HG02588 (cell line): ENCODE measurements around the gene AP1M1.
"Not testable (repeated sequence)": the region's sequence is repeated elsewhere in the genome, so short reads cannot be mapped to it uniquely, and the experiment has no call there.

Source experiments
- ATAC-seq: cut with Tn5 transposase; IDR thresholded peaks from one replicate; pipeline ENCODE4 v1.9.1; 2021; ENCODE audit warnings: mild to moderate bottlenecking, moderate library complexity; ENCODE audit not compliant: unreplicated experiment

Gene AP1M1

DNA sequence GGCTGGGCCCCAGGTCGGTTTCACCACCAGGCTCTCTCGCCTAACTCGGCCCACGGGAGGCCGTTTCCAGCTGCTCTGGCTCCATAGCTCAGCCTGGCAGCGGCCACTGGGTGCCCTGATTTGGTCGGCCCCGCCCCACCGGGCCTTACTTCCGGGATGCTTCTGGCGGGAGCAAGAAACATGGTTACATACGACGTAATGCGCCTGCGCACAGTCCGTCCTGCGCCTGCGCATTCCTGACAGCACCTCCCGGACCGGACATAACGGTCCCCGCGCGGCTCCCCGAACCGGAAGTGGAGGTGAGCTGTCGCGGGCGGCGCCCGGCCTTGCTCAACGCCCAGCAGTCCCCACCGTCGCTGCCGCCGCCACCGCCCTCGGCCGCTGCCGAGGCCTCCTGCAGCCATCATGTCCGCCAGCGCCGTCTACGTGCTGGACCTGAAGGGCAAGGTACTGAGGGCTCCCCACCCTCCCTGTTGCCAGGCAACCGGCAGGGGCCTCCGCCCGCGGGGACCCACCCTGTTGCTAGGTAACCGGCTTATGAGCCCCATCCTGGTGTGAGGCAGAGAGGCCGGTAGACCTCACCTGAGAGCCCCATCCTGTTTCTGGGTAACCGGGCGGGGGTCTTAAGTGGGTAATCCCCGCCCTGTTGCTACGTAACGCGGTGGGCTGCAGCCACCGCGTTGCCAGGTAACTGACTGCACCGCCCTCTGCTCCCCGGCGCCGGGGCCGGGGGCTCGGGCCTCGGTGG is at the start of gene AP1M1:
AP1M1 (plus strand) TSS at position 290 of the 748 bp plus-strand sequence; CDS start at position 406, 116 bp downstream.
- ATAC-seq: peak; percentile 83

- no peak for ATAC-seq
Observed at GRCh38 chr19:16148443-16149229, 49.1 kb upstream of the AP1M1 start.

DNA sequence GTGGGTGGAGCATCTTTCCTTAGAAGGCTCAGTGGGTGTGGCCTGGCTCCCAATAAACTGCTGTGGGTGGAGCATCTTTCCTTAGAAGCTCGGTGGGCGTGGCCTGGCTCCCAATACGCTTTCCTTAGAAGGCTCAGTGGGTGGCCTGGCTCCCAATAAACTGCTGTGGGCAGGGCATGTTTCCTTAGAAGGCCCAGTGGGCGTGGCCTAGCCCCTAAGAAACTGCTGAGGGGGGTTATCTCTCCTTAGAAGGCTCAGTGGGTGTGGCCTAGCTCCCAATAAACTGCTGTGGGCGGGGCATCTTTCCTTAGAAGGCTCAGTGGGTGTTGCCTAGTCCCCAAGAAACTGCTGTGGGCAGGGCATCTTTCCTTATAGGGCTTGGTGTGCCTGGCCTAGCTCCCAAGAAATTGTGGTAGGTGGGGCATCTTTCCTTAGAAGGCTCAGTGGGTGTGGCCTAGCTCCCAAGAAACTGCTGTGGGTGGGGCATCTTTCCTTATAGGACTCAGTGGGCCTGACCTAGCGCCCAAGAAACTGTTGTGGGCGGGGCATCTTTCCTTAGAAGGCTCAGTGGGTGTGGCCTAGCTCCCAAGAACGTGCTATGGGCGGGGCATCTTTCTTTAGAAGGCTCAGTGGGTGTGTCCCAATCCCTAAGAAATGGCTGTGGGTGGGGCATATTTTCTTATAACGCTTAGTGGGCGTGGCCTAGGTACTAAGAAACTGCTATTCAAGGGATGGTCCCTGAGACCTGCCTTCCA is 44.0 kb upstream of the AP1M1 start:
- ATAC-seq: no peak

- ATAC-seq: no peak
Observed at GRCh38 chr19:16154557-16154956, 43.2 kb upstream of the AP1M1 start.

DNA sequence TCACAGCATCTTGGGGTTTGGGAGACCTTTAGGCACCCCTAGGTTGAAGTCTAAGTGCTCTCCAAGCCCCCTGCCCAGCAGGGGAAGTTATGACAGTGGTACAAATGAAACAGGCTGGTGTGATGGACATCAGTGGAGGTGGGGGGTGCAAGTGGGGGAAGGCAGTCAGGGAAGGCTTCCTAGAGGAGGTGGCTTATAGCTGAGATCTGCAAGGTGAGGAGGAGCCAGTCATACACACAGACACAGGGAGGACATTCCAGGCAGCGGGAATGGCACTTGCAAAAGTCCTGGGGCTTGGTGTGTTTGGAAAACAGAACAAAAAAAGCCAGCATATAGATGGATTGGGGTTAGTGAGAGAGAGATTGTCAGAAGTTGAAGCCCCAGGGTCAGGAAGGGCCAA is 42.6 kb upstream of the AP1M1 start:
- ATAC-seq: no peak

DNA sequence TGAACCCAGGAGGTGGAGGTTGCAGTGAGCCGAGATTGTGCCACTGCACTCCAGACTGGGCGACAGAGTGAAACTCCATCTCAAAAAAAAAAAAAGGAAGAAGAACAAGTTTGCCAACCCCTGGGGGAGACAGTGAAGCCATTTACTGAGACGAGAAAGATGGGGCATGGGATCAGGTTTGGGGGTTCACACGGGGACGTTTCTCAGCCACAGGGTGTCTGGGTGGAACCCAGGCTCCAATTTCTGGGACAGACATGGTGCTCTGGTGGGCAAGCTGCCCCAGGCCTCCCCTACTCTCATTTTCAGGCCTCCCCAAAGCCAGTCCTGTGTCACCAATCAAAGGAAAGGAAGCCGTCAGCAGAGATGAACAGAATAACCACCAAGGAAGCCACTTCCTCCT is 40.8 kb upstream of the AP1M1 start:
- no peak for ATAC-seq

GRCh38 chr19:16157601-16158000 is 40.1 kb upstream of the AP1M1 start:
- ATAC-seq: no peak

GRCh38 chr19:16159655-16160054 is 38.1 kb upstream of the AP1M1 start:
- no peak for ATAC-seq

DNA sequence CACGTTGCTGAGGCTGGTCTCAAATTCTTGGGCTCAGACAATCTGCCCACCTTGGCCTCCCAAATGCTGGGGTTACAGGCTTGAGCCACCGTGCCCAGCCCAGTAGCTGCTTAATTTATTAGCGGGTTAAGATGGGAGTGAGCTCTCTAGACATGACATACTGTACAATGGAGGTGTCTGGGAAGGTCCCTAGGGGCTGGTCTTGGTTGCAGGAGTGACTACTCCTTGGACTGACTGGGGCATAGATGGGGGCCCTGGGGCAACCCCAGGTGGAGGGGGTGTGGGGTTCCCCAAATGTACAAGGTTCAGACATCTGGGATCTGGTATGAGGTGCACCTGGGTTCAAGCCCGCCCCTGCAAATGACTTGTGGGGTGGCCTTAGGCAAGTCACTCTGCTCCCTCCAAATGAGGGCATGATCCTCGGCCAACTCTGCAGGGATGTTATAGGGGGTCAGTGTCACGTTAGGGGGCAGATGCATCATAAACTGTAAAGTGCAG is 37.2 kb upstream of the AP1M1 start:
- ATAC-seq: no peak

DNA sequence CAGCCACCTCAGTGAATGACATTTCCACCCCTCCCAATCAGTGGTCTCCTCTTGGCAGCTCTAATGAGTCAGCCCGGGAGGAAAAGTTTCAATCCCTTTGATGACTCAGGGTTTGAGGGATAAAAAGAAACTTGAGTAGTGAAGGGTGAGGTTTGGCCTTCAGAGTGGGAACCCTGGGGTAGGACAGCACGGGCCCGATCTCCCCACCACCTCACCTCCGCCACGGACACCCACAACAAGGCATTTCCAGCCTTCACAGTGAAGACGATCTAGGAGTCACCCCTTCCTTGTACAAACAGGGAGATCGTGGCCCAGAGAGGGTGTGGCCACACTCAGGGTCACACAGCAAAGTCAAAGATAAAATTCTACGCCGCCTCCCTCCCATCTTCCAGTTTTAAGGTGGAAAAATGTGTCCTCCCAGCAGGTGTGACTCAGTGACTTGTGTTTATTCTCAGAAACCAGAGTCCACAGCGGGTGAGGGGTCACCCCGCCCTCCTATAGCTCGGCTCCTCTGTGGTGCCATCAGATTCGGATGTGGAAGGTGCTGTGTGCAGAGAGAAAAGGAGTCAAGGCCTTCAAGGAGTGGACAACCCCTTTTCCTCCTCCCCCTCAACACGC is 36.7 kb upstream of the AP1M1 start:
- no peak for ATAC-seq

DNA sequence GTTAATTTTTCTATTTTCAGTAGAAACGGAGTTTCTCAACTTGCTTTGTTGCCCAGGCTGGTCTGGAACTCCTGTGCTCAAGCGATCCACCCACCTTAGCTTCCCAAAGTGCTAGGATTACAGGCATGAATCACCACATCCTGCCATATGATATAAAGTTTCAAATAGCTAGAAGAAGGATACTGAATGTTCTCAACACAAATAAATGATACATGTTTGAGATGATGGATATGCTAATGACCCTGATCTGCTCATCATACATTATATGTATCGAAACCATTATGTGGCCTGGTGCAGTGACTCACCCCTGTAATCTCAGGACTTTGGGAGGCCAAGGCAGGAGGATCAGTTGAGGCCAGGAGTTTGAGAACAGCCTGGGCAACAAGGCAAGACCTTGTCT is 35.9 kb upstream of the AP1M1 start:
- ATAC-seq: no peak

- no peak for ATAC-seq
Observed at GRCh38 chr19:16164222-16164890, 33.4 kb upstream of the AP1M1 start.

DNA sequence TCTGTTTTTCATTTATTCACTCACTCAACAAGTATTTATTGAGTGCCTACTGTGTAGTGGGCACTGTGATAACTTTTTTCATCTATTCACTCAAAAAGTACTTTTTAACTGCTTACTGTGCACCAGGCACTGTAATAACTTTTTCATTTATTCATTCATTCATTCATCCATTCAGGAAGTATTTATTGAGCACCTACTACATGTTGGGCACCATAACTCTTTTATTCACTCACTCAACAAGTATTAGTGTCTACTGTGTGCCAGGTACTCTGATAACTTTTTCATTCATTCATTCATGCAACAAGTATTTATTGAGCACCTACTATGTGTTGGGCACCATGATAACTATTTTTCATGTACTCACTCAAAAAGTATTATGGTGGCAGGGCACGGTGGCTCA is 31.3 kb upstream of the AP1M1 start:
- no peak for ATAC-seq

DNA sequence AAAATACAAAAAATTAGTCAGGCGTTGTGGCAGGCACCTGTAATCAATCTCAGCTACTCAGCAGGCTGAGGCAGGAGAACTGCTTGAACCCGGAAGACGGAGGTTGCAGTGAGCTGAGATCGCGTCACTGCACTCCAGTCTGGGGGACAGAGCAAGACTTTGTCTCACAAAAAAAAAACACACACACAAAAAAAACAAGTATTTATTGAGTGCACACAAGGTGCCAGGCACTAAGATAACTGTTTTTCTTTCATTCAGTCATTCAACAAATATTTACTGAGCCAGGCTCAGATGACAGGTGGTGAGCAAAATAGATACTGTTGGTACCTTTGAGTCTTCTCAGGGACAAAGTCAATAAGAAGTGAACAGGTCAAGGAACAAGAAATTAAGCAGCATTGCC is 30.7 kb upstream of the AP1M1 start:
- ATAC-seq: no peak

DNA sequence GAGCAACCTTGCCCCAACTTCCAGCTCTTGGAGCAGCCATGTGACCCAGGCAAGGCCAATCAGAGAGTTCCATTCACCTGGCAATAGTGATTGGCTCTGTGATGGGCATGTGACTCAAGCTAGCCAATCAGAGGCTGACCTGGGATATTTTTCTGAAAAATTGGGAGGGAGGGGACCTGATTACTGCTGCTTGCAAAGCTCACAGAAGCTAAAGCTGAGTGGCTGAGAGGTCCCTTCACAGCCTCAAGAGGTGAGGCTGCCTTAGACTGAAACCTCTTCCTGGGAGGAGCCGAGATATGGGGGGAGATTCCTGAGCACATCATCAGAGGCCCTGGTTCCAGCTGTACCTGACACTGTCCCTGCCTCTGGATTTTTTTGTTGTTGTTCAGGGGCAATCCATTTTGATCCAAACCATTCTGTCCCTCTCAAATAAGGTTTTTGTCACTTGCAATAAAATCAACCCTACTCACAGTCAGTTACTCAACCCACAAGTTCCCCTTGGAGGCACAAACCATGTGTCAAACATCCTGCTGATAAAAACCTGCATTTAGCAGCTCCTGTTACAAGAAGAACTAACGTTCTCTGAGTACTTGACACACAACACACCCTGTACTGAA is 29.1 kb upstream of the AP1M1 start:
- ATAC-seq: no peak

- ATAC-seq: no peak
Observed at GRCh38 chr19:16170134-16170533, 27.6 kb upstream of the AP1M1 start.

GRCh38 chr19:16175954-16176353 is 21.8 kb upstream of the AP1M1 start:
- no peak for ATAC-seq

- not testable (repeated sequence) for ATAC-seq
Observed at GRCh38 chr19:16178866-16179265, 18.8 kb upstream of the AP1M1 start.

DNA sequence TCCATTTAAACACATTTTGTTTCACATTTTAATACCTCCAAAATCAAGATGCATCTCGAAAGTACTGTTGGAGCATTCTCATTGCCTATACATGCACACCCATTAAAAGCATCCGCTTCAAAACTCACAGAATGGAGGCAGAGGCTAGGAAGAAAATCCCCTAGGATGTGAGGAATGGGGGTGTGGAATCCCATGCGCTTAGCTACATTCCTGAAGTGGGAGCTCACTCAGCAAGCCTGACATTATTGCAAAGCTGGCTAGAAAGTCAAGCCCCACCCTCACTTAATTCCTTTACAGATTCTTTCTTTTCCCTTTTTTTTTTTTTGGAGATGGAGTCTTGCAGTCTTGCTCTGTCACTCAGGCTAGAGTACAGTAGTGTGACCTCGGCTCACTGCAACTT is 17.1 kb upstream of the AP1M1 start:
- ATAC-seq: no peak

GRCh38 chr19:16184665-16185122 is 13.0 kb upstream of the AP1M1 start:
- ATAC-seq: no peak
